Upper lobe of right lung (tissue), 1 donor: ENCODE measurements around the gene AFM. TPM values are rescaled to one million over a fixed set of nuclear protein-coding genes. Genes with fewer than 3 reads are reported as not detected.
A peak's percentile ranks its signal among the peaks of the same experiment; 100 is the strongest.

ENCODE experiments used
- ATAC-seq: fragments of 200-7000 bp; cut with Tn5 transposase; one replicate; pipeline ENCODE4 v1.9.1; 2020; ENCODE audit warnings: mild to moderate bottlenecking, moderate library complexity
- DNase-seq: peaks from one replicate; pipeline ENCODE4 v3.0.0-alpha.2; 2020
- H3K27ac ChIP-seq: fragments of 200-600 bp; one replicate; pipeline ENCODE4 v1.8.0; 2022
- H3K27me3 ChIP-seq: fragments of 200-600 bp; one replicate; pipeline ENCODE4 v1.8.0; 2022; ENCODE audit warnings: mild to moderate bottlenecking
- H3K36me3 ChIP-seq: fragments of 200-600 bp; one replicate; pipeline ENCODE4 v1.8.0; 2022
- H3K4me1 ChIP-seq: fragments of 200-600 bp; one replicate; pipeline ENCODE4 v1.8.0; 2022
- H3K4me3 ChIP-seq: fragments of 200-600 bp; one replicate; pipeline ENCODE4 v1.8.0; 2022; ENCODE audit warnings: mild to moderate bottlenecking
- H3K9me3 ChIP-seq: fragments of 200-600 bp; one replicate; pipeline ENCODE4 v1.8.0; 2022
- CTCF ChIP-seq: fragments of 200-600 bp; IDR thresholded peaks from one replicate; pipeline ENCODE4 v1.8.0; 2022; ENCODE audit warnings: antibody characterized with exemption
- intact Hi-C: fragments of 100-400 bp; cut with DNase I; formaldehyde crosslinking; loops from one replicate; pipeline ENCODE4 v1.11.0; 2022
- total RNA-seq: library from RNA; stranded (reverse); fragmentation: NEBNext Ultra II Directional; extraction: Animal tissue kit (Norgen Biotek cat#: 25700); gene quantifications from one replicate; pipeline ENCODE4 v1.2.1, GENCODE V29; 2021
- donor health status: DM: no; HTN: yes; CAD: no; lungs with severe emphysema.

Gene AFM
- total RNA-seq, 1 donor from 2014 or later, result not detected

- Histone ChIP-seq H3K36me3 (no peaks in the 10 kb centered on the region), H3K9me3 (no peaks in the 10 kb centered on the region), H3K27ac (no peak overlapping the region), H3K27me3 (no peaks in the 10 kb centered on the region), H3K4me3 (no peak overlapping the region), H3K4me1 (no peaks in the 10 kb centered on the region)
- DNase-seq, result no peak
- intact Hi-C loops, result no loop called here
- TF ChIP-seq CTCF, result no peak
- ATAC-seq, result no peak
These were observed 5.7 kb downstream of the AFM start for GRCh38 chr4:73487233-73487632.

DNA sequence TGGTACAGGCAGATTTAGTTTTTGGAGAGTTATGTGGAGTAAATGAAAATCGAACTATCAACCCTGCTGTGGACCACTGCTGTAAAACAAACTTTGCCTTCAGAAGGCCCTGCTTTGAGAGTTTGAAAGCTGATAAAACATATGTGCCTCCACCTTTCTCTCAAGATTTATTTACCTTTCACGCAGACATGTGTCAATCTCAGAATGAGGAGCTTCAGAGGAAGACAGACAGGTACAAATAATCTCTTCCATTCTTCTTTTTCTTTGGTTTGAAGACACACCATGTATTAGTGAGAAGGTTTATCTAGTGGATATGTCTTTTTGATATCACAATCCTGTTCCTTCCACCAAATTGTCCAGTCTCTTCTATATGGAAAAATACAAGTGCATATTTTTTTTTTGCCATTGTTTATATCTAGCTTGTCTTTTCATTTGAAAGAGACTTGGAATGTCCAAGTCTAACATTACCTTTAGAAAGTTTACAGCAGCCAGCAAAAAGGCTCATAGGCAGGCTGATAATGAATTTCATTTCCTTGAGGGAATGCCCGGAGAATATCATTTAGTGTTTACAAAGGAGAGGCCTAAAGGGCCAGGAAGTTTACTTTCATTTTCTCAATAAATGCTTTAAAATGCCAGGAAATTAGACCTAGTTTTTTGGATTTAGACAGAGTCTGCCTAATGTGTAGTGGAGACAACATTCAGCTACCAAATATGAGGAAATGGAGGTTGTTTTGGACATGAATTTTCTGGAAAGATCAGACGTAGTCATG is 18.6 kb downstream of the AFM start:
- DNase-seq (no peak), ATAC-seq (no peak)
- H3K4me1 ChIP-seq, result peaks cover 8% of the 10 kb centered on the region
- H3K36me3 ChIP-seq, result no peaks in the 10 kb centered on the region
- no peak overlapping the region for H3K4me3 ChIP-seq
- H3K27ac ChIP-seq, result peak overlapping the region; percentile 38
- intact Hi-C loops, result no loop called here
- no peak for TF ChIP-seq CTCF
- no peaks in the 10 kb centered on the region for H3K27me3 ChIP-seq
- H3K9me3 ChIP-seq, result no peaks in the 10 kb centered on the region

- Histone ChIP-seq H3K27ac (no peak overlapping the region), H3K27me3 (no peaks in the 10 kb centered on the region), H3K9me3 (no peaks in the 10 kb centered on the region), H3K36me3 (no peaks in the 10 kb centered on the region), H3K4me1 (peaks cover 8% of the 10 kb centered on the region), H3K4me3 (no peak overlapping the region)
- ATAC-seq (peak; percentile 43), DNase-seq (no peak)
- intact Hi-C loops, result no loop called here
- no peak for TF ChIP-seq CTCF
These were observed 20.2 kb downstream of the AFM start for GRCh38 chr4:73501664-73502265.

DNA sequence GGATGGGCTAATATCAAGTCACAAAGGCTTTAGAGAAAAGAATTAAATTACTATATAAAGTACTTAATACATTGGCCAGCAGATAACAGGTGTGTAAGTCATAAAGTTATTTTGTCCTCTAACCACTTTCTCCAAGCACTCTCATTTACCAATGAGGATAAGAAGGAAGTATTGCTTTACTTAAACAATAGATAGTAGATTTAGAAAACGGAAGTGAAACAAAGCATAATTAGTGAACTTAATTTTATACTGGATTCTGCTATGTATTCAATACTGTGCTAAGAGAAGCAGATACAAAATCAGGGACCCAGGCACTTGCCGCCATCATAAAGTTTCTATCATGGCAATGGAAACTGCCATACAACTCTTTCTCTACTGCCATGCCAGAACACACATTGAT is 24.0 kb downstream of the AFM start:
- DNase-seq, result no peak
- intact Hi-C loops, result no loop called here
- no peak for ATAC-seq

DNA sequence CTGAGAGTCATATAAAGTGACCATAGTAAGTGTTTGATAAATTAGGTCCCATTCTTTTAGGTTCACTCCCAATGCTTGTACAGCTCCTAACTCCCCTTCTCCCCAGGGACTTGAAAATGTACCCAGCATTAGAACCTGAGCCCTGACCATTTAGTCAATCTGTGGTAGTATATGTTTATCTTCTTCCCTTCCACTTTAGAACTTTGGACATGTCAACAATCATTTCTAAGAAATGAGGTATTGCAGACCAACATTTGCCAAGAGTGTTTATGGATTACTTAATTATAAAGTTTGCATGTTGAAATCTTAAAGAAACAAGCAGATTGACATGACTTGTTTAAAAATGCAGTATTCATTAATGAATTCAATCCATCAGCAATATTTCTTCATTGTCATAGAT is 26.0 kb downstream of the AFM start:
- intact Hi-C loops, result no loop called here
- Histone ChIP-seq H3K9me3 (no peaks in the 10 kb centered on the region), H3K4me3 (no peak overlapping the region), H3K27me3 (no peaks in the 10 kb centered on the region), H3K27ac (no peak overlapping the region), H3K4me1 (no peaks in the 10 kb centered on the region), H3K36me3 (no peaks in the 10 kb centered on the region)
- ATAC-seq (no peak), DNase-seq (no peak)
- no peak for TF ChIP-seq CTCF

More for the DNA sequence above, 24.0 kb downstream of the AFM start:
- Histone ChIP-seq H3K36me3 (no peaks in the 10 kb centered on the region), H3K4me1 (peaks cover 5% of the 10 kb centered on the region), H3K27me3 (no peaks in the 10 kb centered on the region), H3K9me3 (no peaks in the 10 kb centered on the region), H3K27ac (no peak overlapping the region), H3K4me3 (no peak overlapping the region)
- no peak for TF ChIP-seq CTCF
